ENCODE measurements around the gene CES3. TPM values are rescaled to one million over a fixed set of nuclear protein-coding genes. Genes with fewer than 3 reads are reported as not detected.
A peak's percentile ranks its signal among the peaks of the same experiment; 100 is the strongest.

Gene CES3
- total and polyA plus RNA-seq, 4 donors: 0.15 to 2.4 (median 1.3) TPM

GRCh38 chr16:66924527-66925321 is 36.3 kb upstream of the CES3 start:
- peak overlapping the region; percentile 3 to 89 for H3K27ac ChIP-seq (ENCODE audit: low read depth in 1 of 2, low read length in 2 of 2)
- intact Hi-C loops (cut with DNase I): loop anchor here in 1 of 2 donors (2.0 kb wide), 1 partner anchor 26 kb away; no protein-coding TSS in a partner anchor
- peak in 1 of 2 donors; percentile 88 for DNase-seq
- WGBS, 2 donors: 6 to 8% methylated on average over 59 to 72 of the region's 72 CpGs
- H3K4me1 ChIP-seq (ENCODE audit: control insufficient read depth in 1 of 2, insufficient read depth in 2 of 2, low read length in 2 of 2): no peaks in the 10 kb centered on the region
- H3K36me3 ChIP-seq (ENCODE audit: control insufficient read depth in 1 of 2, insufficient read depth in 2 of 2, low read length in 1 of 2): no peaks in the 10 kb centered on the region
- no peaks in the 10 kb centered on the region for H3K27me3 ChIP-seq (ENCODE audit: control insufficient read depth in 1 of 2, insufficient read depth in 2 of 2, low read length in 1 of 2)
- peak; percentile 57 for ATAC-seq (ENCODE audit: low FRiP score)
- no peaks in the 10 kb centered on the region for H3K9me3 ChIP-seq (ENCODE audit: control insufficient read depth, low read length)
- peak overlapping the region; percentile 49 to 80 for H3K4me3 ChIP-seq (ENCODE audit: low read length in 2 of 2)

GRCh38 chr16:66925322-66925840 is 35.7 kb upstream of the CES3 start, which contains the start of gene RRAD:
Gene RRAD (minus strand): TSS chr16:66925535. CDS start chr16:66925179, 356 bp downstream.
- H3K27ac ChIP-seq (ENCODE audit: low read depth in 1 of 2, low read length in 2 of 2): peak within 1 kb of the TSS; percentile 3 to 89
- peak within 1 kb of the TSS; percentile 49 to 80 for H3K4me3 ChIP-seq (ENCODE audit: low read length in 2 of 2)
- no peaks in the 10 kb centered on the region for H3K9me3 ChIP-seq (ENCODE audit: control insufficient read depth, low read length)
- DNase-seq (peak; percentile 88), ATAC-seq (ENCODE audit: low FRiP score) (peak; percentile 56)
- 1% methylated on average over 24 to 42 of the region's 42 CpGs for whole genome bisulfite sequencing, 2 donors
- H3K27me3 ChIP-seq (ENCODE audit: control insufficient read depth in 1 of 2, insufficient read depth in 2 of 2, low read length in 1 of 2): no peaks in the 10 kb centered on the region
- H3K36me3 ChIP-seq (ENCODE audit: control insufficient read depth in 1 of 2, insufficient read depth in 2 of 2, low read length in 1 of 2): no peaks in the 10 kb centered on the region
- intact Hi-C loops (cut with DNase I): loop anchor here in 1 of 2 donors (2.0 kb wide), 1 partner anchor 27 kb away; no protein-coding TSS in a partner anchor
- no peaks in the 10 kb centered on the region for H3K4me1 ChIP-seq (ENCODE audit: control insufficient read depth in 1 of 2, insufficient read depth in 2 of 2, low read length in 2 of 2)

DNA sequence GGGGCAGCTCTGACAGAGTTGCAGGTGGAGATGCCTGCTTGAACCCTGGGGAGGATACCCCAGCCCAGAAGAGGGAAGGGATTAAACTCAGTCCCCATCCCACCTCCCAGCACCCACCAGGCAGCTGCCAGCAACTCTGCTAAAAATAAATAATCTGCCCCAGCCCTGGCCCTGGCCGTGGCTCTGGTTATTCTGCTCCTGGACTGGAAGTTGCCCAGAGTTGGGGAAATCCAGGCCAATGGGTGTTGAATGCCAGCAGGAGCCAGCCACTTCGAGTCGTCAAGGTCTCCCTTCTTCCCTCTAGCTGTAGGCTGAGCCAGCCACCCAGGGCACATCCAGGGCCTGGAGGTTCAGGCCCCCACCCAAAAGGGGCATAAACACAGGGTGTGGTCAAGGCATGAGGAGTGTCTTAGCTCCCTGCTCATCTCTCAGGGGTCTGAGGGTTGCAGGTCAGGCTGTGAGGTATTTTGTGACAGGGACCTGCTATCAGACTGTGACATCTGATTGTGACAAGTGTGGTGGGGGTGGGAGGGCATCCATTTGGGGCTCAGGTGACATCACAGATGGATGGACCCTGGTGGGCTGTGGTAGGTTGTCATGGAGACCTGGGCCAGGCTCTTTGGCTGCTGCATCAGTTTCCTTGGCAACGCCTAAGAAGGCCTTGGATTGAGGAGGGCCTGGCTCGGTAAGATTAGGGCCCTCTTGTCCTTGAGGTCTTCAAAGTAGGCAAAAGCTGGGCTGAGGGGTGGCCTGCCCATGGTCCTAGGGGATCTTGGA is 34.7 kb upstream of the CES3 start:
- Histone ChIP-seq H3K27me3 (ENCODE audit: control insufficient read depth in 1 of 2, insufficient read depth in 2 of 2, low read length in 1 of 2) (no peaks in the 10 kb centered on the region), H3K4me1 (ENCODE audit: control insufficient read depth in 1 of 2, insufficient read depth in 2 of 2, low read length in 2 of 2) (no peaks in the 10 kb centered on the region), H3K4me3 (ENCODE audit: low read length in 2 of 2) (peak overlapping the region in 1 of 2 donors; percentile 80), H3K36me3 (ENCODE audit: control insufficient read depth in 1 of 2, insufficient read depth in 2 of 2, low read length in 1 of 2) (no peaks in the 10 kb centered on the region), H3K27ac (ENCODE audit: low read depth in 1 of 2, low read length in 2 of 2) (peak overlapping the region in 1 of 2 donors; percentile 87), H3K9me3 (ENCODE audit: control insufficient read depth, low read length) (no peaks in the 10 kb centered on the region)
- ATAC-seq (ENCODE audit: low FRiP score): peak; percentile 51
- 16 to 24% methylated on average over 5 of the region's 5 CpGs for WGBS, 2 donors
- DNase-seq: peak; percentile 82 to 85
- intact Hi-C loops (cut with DNase I): no loop called here

- H3K4me1 ChIP-seq (ENCODE audit: control insufficient read depth in 1 of 2, insufficient read depth in 2 of 2, low read length in 2 of 2): no peaks in the 10 kb centered on the region
These were observed 34.1 kb upstream of the CES3 start for GRCh38 chr16:66926961-66927436.

GRCh38 chr16:66927918-66928649 is 33.0 kb upstream of the CES3 start:
- intact Hi-C loops (cut with DNase I): no loop called here
- H3K4me3 ChIP-seq (ENCODE audit: low read length in 2 of 2): no peak overlapping the region
- DNase-seq (no peak), ATAC-seq (ENCODE audit: low FRiP score) (no peak)
- peak overlapping the region in 1 of 2 donors; percentile 7 for H3K27ac ChIP-seq (ENCODE audit: low read depth in 1 of 2, low read length in 2 of 2)
- H3K36me3 ChIP-seq (ENCODE audit: control insufficient read depth in 1 of 2, insufficient read depth in 2 of 2, low read length in 1 of 2): no peaks in the 10 kb centered on the region
- WGBS, 2 donors: 92 to 93% methylated on average over 8 of the region's 8 CpGs
- H3K4me1 ChIP-seq (ENCODE audit: control insufficient read depth in 1 of 2, insufficient read depth in 2 of 2, low read length in 2 of 2): no peaks in the 10 kb centered on the region
- no peaks in the 10 kb centered on the region for H3K27me3 ChIP-seq (ENCODE audit: control insufficient read depth in 1 of 2, insufficient read depth in 2 of 2, low read length in 1 of 2)
- H3K9me3 ChIP-seq (ENCODE audit: control insufficient read depth, low read length): no peaks in the 10 kb centered on the region

More at GRCh38 chr16:66926961-66927436, 34.1 kb upstream of the CES3 start:
- DNase-seq (peak in 1 of 2 donors; percentile 67), ATAC-seq (ENCODE audit: low FRiP score) (no peak)
- Histone ChIP-seq H3K27ac (ENCODE audit: low read depth in 1 of 2, low read length in 2 of 2) (peak overlapping the region in 1 of 2 donors; percentile 75), H3K9me3 (ENCODE audit: control insufficient read depth, low read length) (no peaks in the 10 kb centered on the region), H3K36me3 (ENCODE audit: control insufficient read depth in 1 of 2, insufficient read depth in 2 of 2, low read length in 1 of 2) (no peaks in the 10 kb centered on the region), H3K27me3 (ENCODE audit: control insufficient read depth in 1 of 2, insufficient read depth in 2 of 2, low read length in 1 of 2) (no peaks in the 10 kb centered on the region), H3K4me3 (ENCODE audit: low read length in 2 of 2) (no peak overlapping the region)
- 14 to 25% methylated on average over 3 of the region's 3 CpGs for WGBS, 2 donors
- intact Hi-C loops (cut with DNase I): no loop called here

DNA sequence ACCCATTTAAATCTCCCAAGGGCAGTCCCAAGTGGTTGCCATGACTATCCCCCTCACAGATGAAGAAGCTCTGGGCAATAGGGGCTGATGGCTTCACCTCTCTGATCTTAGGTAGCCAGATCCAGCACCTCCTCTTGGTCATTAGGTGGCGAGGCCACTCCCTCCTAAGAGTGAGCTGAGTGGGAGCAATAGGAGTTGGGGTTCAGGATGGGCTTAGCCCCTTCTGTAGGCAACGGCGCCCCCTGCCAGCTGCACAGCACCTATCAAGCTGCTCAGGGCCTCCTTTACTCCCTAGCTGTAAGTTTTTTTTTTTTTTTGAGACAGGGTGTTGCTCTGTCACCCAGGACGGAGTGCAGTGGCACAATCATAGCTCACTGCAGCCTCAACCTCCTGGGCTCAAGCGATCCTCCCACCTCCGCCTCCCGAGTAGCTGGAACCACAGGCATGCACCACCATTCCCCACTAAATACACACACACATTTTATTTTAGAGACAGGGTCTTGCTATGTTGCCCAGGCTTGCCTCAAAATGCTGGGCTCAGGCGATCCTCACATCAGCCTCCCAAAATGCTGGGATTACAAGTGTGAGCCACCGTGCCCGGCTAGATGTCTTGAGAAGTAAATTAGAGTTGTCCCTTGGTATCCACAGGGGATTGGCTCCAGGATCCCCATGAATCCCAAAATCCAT is 32.2 kb upstream of the CES3 start:
- H3K4me1 ChIP-seq (ENCODE audit: control insufficient read depth in 1 of 2, insufficient read depth in 2 of 2, low read length in 2 of 2): no peaks in the 10 kb centered on the region
- peak overlapping the region in 1 of 2 donors; percentile 7 for H3K27ac ChIP-seq (ENCODE audit: low read depth in 1 of 2, low read length in 2 of 2)
- DNase-seq: no peak

GRCh38 chr16:66930189-66930588 is 30.9 kb upstream of the CES3 start:
- no peak for DNase-seq
- H3K27me3 ChIP-seq (ENCODE audit: control insufficient read depth in 1 of 2, insufficient read depth in 2 of 2, low read length in 1 of 2): no peaks in the 10 kb centered on the region
- H3K36me3 ChIP-seq (ENCODE audit: control insufficient read depth in 1 of 2, insufficient read depth in 2 of 2, low read length in 1 of 2): no peaks in the 10 kb centered on the region
- WGBS, 2 donors: 61 to 67% methylated on average over 4 of the region's 4 CpGs
- no peaks in the 10 kb centered on the region for H3K4me1 ChIP-seq (ENCODE audit: control insufficient read depth in 1 of 2, insufficient read depth in 2 of 2, low read length in 2 of 2)
- ATAC-seq (ENCODE audit: low FRiP score): no peak
- no peak overlapping the region for H3K27ac ChIP-seq (ENCODE audit: low read depth in 1 of 2, low read length in 2 of 2)
- H3K4me3 ChIP-seq (ENCODE audit: low read length in 2 of 2): no peak overlapping the region
- H3K9me3 ChIP-seq (ENCODE audit: control insufficient read depth, low read length): no peaks in the 10 kb centered on the region
- intact Hi-C loops (cut with DNase I): no loop called here

More for the DNA sequence above, 32.2 kb upstream of the CES3 start:
- no peak overlapping the region for H3K4me3 ChIP-seq (ENCODE audit: low read length in 2 of 2)
- no peak for ATAC-seq (ENCODE audit: low FRiP score)
- H3K36me3 ChIP-seq (ENCODE audit: control insufficient read depth in 1 of 2, insufficient read depth in 2 of 2, low read length in 1 of 2): no peaks in the 10 kb centered on the region
- WGBS, 2 donors: 80 to 82% methylated on average over 10 of the region's 10 CpGs
- intact Hi-C loops (cut with DNase I): no loop called here
- H3K9me3 ChIP-seq (ENCODE audit: control insufficient read depth, low read length): no peaks in the 10 kb centered on the region
- H3K27me3 ChIP-seq (ENCODE audit: control insufficient read depth in 1 of 2, insufficient read depth in 2 of 2, low read length in 1 of 2): no peaks in the 10 kb centered on the region
